C4-2B (cell line): ENCODE results near the gene ACHE.

Experiments
- CTCF ChIP-seq: fragments of 450-650 bp; conservative IDR thresholded peaks from 2 replicates; pipeline ENCODE4 v1.5.1; 2017; ENCODE audit warnings: mild to moderate bottlenecking
- ZFX ChIP-seq: fragments of 450-650 bp; IDR thresholded peaks from 2 replicates; pipeline ENCODE4 v1.6.1; 2017

GRCh38 chr7:100866729-100867039, 29.0 kb downstream of the ACHE start:
- TF ChIP-seq CTCF (no peak), ZFX (no peak)
